Inferior parietal cortex (tissue), 1 donor: Measurements from ENCODE around the gene ARMH4.

Experiments used
- DNase-seq: peaks from one replicate; pipeline ENCODE4 v3.0.0-alpha.2; 2016; ENCODE audit errors: extremely low spot score

The ARMH4 gene

GRCh38 chr14:57962325-57963035 lies 189.5 kb downstream of the ARMH4 start:
- no peak for DNase-seq

- DNase-seq = no peak
These were observed 190.3 kb downstream of the ARMH4 start for GRCh38 chr14:57961786-57962060.

DNA sequence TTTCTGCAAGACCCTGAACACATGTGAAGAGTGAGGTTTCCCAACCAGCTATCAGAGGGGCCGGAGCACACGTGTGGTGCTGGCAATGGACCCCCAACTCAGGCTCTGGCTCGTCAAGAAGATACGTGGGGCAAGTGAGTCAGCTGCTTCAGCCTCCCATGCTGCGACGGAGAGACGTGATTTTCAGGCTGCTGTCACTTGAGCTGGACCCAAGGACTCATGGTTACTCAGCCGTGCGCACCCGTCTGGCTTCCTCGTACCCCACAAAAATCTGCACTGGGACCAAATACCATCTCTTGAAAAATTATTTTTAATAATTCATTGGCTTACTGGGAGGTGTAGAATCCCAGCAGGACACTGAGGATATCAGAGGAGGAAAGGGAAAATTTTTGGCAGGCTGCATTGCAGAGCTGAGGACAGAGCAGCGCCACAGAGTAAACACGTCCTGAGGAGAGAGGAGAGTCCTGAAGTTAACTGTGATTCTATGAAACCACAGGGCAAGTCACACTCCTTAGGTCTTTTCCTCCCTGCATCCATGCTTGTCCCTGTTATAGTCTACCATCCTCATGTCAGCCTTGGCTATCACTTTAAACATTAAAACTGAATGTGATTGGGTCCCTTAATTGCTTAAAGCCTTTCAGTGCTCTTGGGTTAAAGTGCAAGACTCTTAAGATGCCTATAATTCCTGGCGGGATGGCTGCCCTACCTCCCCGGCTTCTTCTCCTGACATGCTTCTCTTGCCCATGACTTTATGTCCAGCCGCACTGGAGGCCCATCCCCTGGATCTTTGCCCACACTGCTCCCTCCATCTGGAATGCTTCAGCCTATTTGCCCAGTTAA lies 190.8 kb downstream of the ARMH4 start:
- DNase-seq = no peak

GRCh38 chr14:57957441-57957840 lies 194.6 kb downstream of the ARMH4 start:
- no peak for DNase-seq
